ENCODE results near the gene CCDC167.
"Not testable (repeated sequence)": the region's sequence is repeated elsewhere in the genome, so short reads cannot be mapped to it uniquely, and the experiment has no call there.

Gene CCDC167

DNA sequence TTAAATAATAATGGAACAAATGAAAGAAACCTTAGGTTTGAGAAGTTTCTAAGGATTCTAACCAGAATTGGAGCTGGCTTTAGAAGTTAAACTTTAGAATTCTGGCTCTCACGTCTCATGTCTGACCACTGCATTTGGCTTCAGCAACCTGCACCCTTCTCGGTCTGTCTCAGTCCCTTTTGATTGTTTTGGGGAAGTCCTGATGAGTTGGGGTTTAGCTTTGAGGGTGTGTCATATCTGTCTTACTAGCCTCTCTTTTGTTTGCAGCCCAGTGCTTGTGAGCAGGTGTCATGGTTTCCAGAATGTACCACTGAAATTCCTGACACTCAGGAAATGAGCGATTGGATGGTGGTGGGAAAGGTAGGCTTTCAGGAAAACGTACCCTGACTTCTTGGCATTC is 49.7 kb downstream of the CCDC167 start:
- Histone ChIP-seq H3K36me3 (ENCODE audit: control insufficient read depth, insufficient read depth, low read length) (peaks cover 30% of the 10 kb centered on the region), H3K27me3 (ENCODE audit: control insufficient read depth, insufficient read depth, low read length, poor library complexity, severe bottlenecking) (no peaks in the 10 kb centered on the region), H3K27ac (ENCODE audit: insufficient read depth, low read depth, low read length, poor library complexity, severe bottlenecking) (no peak overlapping the region), H3K9me3 (ENCODE audit: control insufficient read depth, low read length) (no peaks in the 10 kb centered on the region), H3K4me3 (ENCODE audit: insufficient read depth, low read depth, low read length) (no peak overlapping the region), H3K4me1 (ENCODE audit: control insufficient read depth, insufficient read depth, low read length) (no peaks in the 10 kb centered on the region)
- 93 to 98% methylated on average over 4 of the region's 4 CpGs for WGBS, 2 experiments

DNA sequence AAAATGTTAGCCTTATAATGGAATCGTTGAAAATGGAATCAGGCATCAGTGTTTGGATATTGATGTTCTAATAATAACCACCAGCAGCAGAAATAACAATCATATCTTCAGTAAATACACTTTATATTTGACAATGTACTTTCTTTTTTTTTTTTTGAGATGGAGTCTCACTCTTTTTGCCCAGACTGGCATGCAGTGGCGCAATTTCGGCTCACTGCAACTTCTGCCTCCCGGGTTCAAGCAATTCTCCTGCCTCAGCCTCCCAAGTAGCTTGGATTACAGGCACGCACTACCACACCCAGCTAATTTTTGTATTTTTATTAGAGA is 56.5 kb downstream of the CCDC167 start:
- H3K36me3 ChIP-seq (ENCODE audit: control insufficient read depth, insufficient read depth, low read length): peaks cover 27% of the 10 kb centered on the region
- WGBS, 2 experiments: 86 to 96% methylated on average over 4 to 5 of the region's 5 CpGs

DNA sequence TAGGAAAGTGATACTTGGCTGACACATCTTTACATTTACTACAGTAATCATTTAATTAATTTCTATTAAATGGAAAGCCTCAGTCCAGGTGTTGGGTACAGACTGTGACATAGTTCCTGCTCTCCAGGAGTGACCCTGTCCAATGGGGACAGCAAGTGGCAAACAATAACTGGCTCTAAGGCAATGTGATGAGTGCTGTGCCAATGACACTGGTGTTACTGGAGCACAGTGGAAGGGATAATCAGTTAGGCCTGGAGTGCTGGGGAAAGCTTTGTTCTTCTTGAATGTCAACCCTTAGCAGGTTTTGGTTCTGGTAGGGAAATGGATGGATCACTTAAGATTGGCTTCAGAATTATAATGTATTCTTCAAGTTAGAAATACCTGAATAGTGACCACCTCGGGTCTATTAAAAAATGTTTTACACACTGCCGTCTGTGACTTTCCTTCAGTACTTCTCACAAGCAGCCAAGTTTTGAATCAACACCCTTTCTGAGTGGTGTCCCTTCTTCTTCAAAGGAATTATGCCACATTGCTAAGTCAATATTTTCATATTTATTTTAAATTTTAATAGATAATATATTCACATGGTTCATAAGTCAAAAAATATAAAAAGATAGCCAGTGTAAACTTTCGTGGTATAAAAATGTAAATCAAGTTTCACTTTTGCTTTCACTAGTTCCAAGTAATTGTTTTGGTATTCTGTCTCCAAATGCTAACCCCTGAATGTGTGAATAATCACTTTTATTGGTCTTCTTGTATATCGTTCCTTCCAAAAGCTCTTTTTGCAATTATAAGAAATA is 57.1 kb downstream of the CCDC167 start:
- no peak overlapping the region for H3K27ac ChIP-seq (ENCODE audit: insufficient read depth, low read depth, low read length, poor library complexity, severe bottlenecking)
- H3K4me1 ChIP-seq (ENCODE audit: control insufficient read depth, insufficient read depth, low read length): no peaks in the 10 kb centered on the region
- 96% methylated on average over 4 of the region's 4 CpGs for WGBS, 2 experiments
- H3K36me3 ChIP-seq (ENCODE audit: control insufficient read depth, insufficient read depth, low read length): peaks cover 25% of the 10 kb centered on the region
- no peaks in the 10 kb centered on the region for H3K27me3 ChIP-seq (ENCODE audit: control insufficient read depth, insufficient read depth, low read length, poor library complexity, severe bottlenecking)
- no peaks in the 10 kb centered on the region for H3K9me3 ChIP-seq (ENCODE audit: control insufficient read depth, low read length)
- H3K4me3 ChIP-seq (ENCODE audit: insufficient read depth, low read depth, low read length): no peak overlapping the region

More for the DNA sequence above, 56.5 kb downstream of the CCDC167 start:
- H3K4me1 ChIP-seq (ENCODE audit: control insufficient read depth, insufficient read depth, low read length); H3K27ac ChIP-seq (ENCODE audit: insufficient read depth, low read depth, low read length, poor library complexity, severe bottlenecking); H3K9me3 ChIP-seq (ENCODE audit: control insufficient read depth, low read length); H3K27me3 ChIP-seq (ENCODE audit: control insufficient read depth, insufficient read depth, low read length, poor library complexity, severe bottlenecking); H3K4me3 ChIP-seq (ENCODE audit: insufficient read depth, low read depth, low read length): not testable (repeated sequence)

DNA sequence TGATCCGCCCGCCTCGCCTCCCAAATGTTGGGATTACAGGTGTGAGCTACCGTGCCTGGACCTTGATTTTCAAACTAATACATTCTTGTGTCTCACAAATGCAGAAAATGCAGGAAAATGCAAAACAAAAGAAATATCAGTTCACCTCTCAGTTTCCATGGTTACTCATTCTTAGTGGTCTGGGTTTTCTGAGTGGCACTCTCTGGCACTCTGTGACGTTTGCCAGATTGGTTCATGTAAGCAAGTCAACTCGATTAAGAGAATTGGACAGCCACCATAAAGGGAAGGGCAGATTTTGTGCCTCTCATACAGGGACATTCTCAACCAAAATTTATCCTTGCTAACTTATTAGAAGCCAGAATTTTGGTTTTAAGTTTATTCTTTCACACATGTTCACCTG is 58.0 kb downstream of the CCDC167 start:
- Histone ChIP-seq H3K4me1 (ENCODE audit: control insufficient read depth, insufficient read depth, low read length) (no peaks in the 10 kb centered on the region), H3K36me3 (ENCODE audit: control insufficient read depth, insufficient read depth, low read length) (peaks cover 20% of the 10 kb centered on the region), H3K9me3 (ENCODE audit: control insufficient read depth, low read length) (no peaks in the 10 kb centered on the region), H3K4me3 (ENCODE audit: insufficient read depth, low read depth, low read length) (no peak overlapping the region), H3K27ac (ENCODE audit: insufficient read depth, low read depth, low read length, poor library complexity, severe bottlenecking) (no peak overlapping the region), H3K27me3 (ENCODE audit: control insufficient read depth, insufficient read depth, low read length, poor library complexity, severe bottlenecking) (no peaks in the 10 kb centered on the region)
- WGBS, 2 experiments: 90 to 93% methylated on average over 6 of the region's 6 CpGs

DNA sequence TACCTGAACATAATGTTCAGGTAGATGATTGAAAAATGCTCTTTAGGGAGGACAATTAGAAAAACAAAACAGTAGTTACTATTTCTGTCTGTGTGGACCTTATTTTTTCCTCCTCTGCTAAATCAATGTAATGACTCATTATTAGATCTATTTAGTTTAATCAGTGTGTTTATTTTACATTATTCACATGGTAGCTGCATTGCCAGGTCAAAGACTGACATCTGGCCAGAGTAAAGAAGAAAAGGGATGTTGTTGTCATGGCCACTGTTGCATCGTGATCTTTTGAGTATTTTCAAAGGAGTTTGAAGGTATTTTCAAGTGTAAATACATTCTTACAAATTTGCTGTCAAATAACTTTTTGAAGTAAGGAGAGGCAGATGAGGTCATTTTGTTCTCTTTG is 60.8 kb downstream of the CCDC167 start:
- Histone ChIP-seq H3K27me3 (ENCODE audit: control insufficient read depth, insufficient read depth, low read length, poor library complexity, severe bottlenecking) (no peaks in the 10 kb centered on the region), H3K4me3 (ENCODE audit: insufficient read depth, low read depth, low read length) (no peak overlapping the region), H3K36me3 (ENCODE audit: control insufficient read depth, insufficient read depth, low read length) (peaks cover under 1% of the 10 kb centered on the region), H3K27ac (ENCODE audit: insufficient read depth, low read depth, low read length, poor library complexity, severe bottlenecking) (no peak overlapping the region), H3K4me1 (ENCODE audit: control insufficient read depth, insufficient read depth, low read length) (peaks cover 2% of the 10 kb centered on the region), H3K9me3 (ENCODE audit: control insufficient read depth, low read length) (no peaks in the 10 kb centered on the region)
- WGBS, 2 experiments: 83 to 100% methylated on average over 1 of the region's 1 CpG

DNA sequence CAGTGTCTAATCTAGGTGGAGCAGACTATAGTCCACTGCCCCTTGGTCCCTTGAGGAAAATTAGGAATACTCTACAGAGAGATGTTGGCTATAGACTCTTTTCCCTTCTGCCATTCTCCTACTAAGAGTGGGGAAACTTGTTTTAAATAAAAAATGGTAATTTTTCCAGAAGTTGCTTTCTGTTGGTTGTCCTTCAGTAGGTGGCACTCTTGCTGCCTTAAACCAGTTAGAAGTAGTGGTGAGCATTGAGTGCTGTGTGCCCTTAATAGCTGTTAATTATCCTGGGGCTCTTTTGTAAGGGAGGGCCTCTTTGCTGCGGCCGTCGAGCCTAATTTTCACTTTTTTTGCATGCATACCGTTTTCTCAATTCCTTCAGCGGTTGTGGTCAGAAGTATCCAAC is 63.9 kb downstream of the CCDC167 start:
- Histone ChIP-seq H3K27ac (ENCODE audit: insufficient read depth, low read depth, low read length, poor library complexity, severe bottlenecking) (no peak overlapping the region), H3K4me1 (ENCODE audit: control insufficient read depth, insufficient read depth, low read length) (peaks cover 5% of the 10 kb centered on the region), H3K9me3 (ENCODE audit: control insufficient read depth, low read length) (no peaks in the 10 kb centered on the region), H3K4me3 (ENCODE audit: insufficient read depth, low read depth, low read length) (no peak overlapping the region), H3K36me3 (ENCODE audit: control insufficient read depth, insufficient read depth, low read length) (no peaks in the 10 kb centered on the region), H3K27me3 (ENCODE audit: control insufficient read depth, insufficient read depth, low read length, poor library complexity, severe bottlenecking) (no peaks in the 10 kb centered on the region)
- 72 to 88% methylated on average over 5 of the region's 5 CpGs for WGBS, 2 experiments

DNA sequence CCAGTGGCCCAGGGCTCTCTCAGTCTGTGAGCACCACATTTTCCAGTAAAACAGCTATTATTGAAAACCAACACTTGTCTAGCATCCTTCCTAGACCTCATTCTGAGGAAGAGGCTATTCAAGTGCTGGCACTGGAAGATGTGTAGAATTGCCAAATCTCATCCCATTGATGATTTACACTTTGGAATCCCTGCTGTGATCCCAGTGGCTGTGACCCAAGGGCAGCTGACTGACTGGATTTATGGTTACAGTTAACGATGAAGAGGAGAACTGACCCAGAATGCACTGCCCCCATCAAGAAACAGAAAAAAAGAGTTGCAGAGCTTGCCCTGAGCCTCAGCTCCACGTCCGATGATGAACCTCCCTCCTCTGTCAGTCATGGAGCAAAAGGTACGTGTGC is 64.3 kb downstream of the CCDC167 start:
- Histone ChIP-seq H3K9me3 (ENCODE audit: control insufficient read depth, low read length) (no peaks in the 10 kb centered on the region), H3K27me3 (ENCODE audit: control insufficient read depth, insufficient read depth, low read length, poor library complexity, severe bottlenecking) (no peaks in the 10 kb centered on the region), H3K27ac (ENCODE audit: insufficient read depth, low read depth, low read length, poor library complexity, severe bottlenecking) (no peak overlapping the region), H3K4me1 (ENCODE audit: control insufficient read depth, insufficient read depth, low read length) (peaks cover 5% of the 10 kb centered on the region), H3K4me3 (ENCODE audit: insufficient read depth, low read depth, low read length) (no peak overlapping the region), H3K36me3 (ENCODE audit: control insufficient read depth, insufficient read depth, low read length) (no peaks in the 10 kb centered on the region)
- 94% methylated on average over 4 of the region's 4 CpGs for WGBS, 2 experiments

DNA sequence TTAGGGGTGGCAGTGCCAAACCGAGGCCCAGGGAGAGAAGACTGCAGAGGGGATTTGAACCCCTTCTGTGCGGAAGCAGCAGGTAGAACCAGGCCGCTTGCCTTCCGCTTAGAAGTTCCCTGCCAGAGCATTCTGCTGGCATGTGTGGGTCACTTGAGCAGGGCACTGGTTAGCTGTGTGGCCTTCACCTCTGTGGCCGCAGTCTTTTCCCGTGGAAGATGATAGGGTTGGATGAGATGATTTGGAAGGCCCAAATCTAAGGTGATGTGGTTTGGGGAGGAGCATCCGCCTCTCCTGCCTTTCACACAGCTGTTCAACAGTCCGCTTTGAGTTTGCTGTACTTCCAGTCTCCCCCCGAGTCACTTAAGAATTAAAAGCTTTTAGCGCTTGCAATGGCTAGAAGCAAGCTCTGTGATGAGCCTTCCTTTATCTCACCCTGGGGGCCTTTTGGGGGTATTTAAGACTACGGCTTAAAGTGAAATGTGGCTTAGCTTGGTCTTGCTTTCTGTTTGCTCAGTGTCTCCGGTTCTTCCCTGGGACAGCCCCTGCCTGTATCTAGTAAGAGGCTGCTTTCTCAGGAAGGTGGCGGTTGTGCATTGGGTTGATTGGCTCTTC is 65.9 kb downstream of the CCDC167 start:
- H3K27me3 ChIP-seq (ENCODE audit: control insufficient read depth, insufficient read depth, low read length, poor library complexity, severe bottlenecking): no peaks in the 10 kb centered on the region
- no peaks in the 10 kb centered on the region for H3K9me3 ChIP-seq (ENCODE audit: control insufficient read depth, low read length)
- no peaks in the 10 kb centered on the region for H3K36me3 ChIP-seq (ENCODE audit: control insufficient read depth, insufficient read depth, low read length)
- H3K4me1 ChIP-seq (ENCODE audit: control insufficient read depth, insufficient read depth, low read length): peaks cover 5% of the 10 kb centered on the region
- no peak overlapping the region for H3K27ac ChIP-seq (ENCODE audit: insufficient read depth, low read depth, low read length, poor library complexity, severe bottlenecking)
- 39 to 42% methylated on average over 13 of the region's 13 CpGs for WGBS, 2 experiments
- peak overlapping the region; percentile 97 for H3K4me3 ChIP-seq (ENCODE audit: insufficient read depth, low read depth, low read length)
